ENCODE data around the gene PPP1R1A. TPM values are rescaled to one million over a fixed set of nuclear protein-coding genes. Genes with fewer than 3 reads are reported as not detected.

Gene PPP1R1A
- total RNA-seq, 1 experiment from 2014 or later, result not detected

- peak; percentile 79 for DNase-seq (ENCODE audit: low spot score)
These were observed 14.8 kb upstream of the PPP1R1A start for GRCh38 chr12:54603173-54603814.

DNA sequence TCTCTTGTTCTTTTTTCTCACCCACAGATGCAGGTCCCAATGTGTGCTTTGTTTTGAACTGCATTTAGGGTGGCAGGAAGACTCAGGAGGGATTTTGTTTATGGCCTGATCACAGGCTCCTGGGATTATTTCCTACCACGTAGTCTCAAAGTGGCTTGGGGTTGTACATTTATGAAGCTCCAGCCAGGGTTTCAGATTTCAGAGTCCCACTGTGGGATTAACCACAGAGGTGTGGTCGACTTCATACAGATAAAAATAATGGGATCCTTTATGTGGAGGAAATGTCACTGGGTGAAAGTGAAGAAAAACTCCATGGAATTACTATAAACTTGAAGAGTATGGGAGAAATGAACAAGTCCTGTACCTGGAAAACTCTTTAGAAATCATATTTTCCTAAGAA lies 14.2 kb upstream of the PPP1R1A start:
- no peak for DNase-seq (ENCODE audit: low spot score)

GRCh38 chr12:54601841-54602240 lies 13.4 kb upstream of the PPP1R1A start:
- DNase-seq (ENCODE audit: low spot score), result peak; percentile 21

DNA sequence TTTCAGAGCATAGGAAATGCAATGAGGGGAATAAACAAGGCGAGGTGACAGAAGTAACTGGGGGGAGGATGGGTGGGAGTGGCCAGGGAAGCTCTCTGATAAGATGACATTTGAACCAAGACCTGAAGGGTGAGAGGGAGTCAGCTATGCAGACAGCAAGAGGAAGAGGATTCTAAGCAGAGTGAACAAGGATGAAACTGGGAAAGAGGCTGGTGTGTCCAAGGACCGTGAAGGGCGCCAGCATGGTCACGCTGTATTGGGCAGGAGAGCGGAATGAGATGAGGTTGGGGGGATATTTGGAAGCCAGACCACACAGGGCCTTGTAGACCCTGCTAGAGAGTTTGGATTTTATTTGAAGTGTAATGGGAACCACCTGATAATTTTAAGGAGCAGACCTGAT lies 10.5 kb upstream of the PPP1R1A start:
- DNase-seq (ENCODE audit: low spot score), result no peak

GRCh38 chr12:54596526-54596946 lies 8.1 kb upstream of the PPP1R1A start:
- DNase-seq (ENCODE audit: low spot score), result peak; percentile 60

DNA sequence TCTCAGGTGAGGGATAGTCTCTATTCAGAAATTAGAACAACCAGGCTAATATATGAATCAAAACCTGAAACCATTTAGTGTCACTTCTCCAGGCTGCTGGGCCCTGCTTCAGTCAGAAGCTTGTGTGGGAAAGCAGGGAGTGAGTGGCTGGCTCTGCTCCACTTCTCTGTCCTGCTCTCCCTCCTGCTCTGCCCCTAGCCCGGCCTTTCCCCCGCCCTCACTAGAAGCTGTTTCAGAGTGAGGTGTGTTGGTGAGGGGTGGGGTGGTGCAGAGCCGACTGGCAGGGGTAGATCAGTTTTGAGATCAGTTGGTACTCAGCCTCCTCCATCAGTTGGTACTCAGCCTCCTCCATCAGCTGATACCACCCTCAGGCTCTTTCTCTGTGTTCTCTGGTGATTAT lies 7.0 kb upstream of the PPP1R1A start:
- DNase-seq (ENCODE audit: low spot score), result no peak

GRCh38 chr12:54593725-54594124 lies 5.3 kb upstream of the PPP1R1A start:
- no peak for DNase-seq (ENCODE audit: low spot score)

DNA sequence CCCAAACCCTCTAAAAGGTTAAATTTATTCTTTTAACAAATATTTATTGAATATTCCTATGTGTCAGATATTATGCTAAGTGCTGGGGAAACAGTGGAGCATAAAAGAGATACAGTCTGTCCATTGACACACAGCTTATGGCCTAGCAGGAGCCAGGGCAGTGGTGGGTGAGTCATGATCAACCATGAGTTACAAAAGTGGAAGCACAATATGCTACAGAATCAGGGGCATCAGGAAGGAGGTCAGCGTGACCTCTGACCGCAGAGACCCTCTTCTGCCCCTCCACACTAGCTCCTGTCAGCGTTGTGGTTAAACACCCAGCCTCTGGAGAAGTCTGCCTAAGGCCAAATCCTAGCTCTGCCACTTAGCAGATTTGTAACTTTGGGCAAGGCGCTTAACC lies 4.7 kb upstream of the PPP1R1A start:
- DNase-seq (ENCODE audit: low spot score), result no peak

DNA sequence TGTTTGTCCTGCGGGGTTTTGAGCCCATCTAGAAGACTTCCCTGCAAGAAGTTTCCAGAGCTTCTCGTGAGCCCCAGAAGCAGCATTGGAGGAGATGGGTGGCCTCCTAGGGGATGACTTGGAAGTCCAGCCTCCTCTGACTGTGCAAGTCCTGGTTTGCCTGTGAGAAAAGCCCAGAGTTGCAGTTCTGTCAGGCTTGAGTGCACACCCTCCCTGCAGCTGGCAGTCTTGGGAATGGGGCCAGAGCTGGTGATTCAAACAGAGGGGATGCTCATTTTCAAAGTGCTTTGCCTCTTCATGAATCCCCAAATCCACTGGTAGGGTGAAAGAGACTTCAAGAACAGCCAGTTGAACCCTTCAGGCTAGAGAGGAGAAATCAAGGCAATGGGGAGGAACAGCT lies 3.9 kb upstream of the PPP1R1A start:
- peak; percentile 11 for DNase-seq (ENCODE audit: low spot score)

- DNase-seq (ENCODE audit: low spot score), result no peak
These were observed 2.6 kb upstream of the PPP1R1A start for GRCh38 chr12:54590978-54591591.

DNA sequence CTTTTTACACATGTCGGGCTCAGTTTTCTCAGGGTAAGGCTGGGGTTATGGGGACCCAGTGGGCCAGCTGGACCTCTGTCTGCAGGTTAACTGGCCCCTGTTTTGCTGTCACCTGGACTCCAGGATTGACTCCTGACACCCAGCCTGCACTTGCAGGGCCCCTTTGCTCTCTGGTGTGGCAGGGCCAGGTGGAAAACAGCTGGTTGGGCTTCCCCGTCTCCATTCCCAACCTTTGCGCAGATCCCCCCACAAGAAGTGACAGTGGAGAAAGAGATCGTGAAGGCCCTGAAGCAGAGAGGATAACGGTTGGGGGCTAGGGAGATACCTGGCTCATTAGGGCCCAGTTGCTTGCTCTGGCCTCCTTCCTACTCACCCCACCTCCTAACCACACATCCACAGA lies 1.5 kb upstream of the PPP1R1A start:
- DNase-seq (ENCODE audit: low spot score), result no peak

DNA sequence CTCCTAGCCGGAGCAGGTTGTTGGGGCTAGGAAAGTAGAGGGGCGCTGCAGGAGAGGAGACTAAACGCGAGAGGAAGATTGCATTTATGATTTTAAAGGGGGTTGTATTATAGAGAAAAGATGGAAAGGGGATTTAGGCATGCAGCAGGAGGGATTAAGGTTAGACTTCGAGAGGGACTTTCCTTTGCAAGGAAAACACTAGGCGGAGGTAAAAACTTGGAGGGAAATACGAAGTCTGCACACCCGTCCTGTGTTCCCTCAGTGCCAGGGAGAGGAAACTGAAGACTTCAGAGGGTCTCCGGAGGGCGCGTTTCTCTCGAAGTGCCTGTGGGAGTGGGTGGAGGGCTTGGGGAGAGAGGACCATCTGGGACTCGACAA lies 420 bp upstream of the PPP1R1A start:
- no peak for DNase-seq (ENCODE audit: low spot score)

DNA sequence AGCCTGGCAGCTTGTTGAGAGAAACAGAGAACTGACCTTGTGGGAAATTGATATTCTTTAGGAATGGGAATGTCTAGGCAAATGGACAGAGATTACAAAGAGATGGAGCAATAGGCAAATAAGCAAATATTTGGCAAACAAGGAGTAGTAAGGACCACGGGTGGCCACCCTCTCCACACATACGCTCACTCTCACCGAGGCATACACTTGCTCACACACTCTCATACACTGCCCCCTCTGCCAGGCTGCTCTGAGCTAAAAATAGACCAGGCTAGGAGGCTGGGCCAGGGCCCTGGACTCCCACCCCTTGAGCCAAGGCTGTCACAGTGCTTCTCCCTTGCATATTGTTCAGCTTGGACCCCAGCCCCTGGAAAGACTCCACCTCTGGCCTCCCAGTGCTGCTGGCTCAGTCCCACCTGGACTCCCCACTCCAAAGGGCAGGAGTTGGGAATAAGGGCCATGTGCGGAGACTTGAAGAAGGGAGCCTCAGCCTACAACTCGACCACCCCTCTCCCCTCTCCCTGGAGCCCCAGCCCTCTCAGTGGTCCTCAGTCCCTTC lies 1.1 kb downstream of the PPP1R1A start:
- DNase-seq (ENCODE audit: low spot score), result no peak

DNA sequence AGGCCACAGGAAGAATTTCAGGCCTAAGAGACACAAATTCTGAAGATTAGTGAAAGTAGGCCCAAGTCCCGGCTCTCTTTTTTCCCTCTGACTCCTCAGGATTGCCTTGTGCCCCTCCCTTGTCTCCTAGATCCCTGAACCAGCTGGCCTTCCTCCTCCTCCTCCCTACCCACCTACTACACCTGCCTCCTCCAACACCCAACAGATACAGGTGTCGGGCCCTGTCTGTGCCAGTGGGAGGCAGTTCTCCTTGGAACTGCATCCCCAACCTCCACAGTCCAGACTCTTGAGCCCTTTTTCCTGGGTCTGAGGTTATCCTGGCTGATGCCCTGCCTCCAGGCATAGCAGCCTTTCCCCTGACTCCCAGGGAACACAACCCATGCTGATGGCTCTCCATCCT lies 1.8 kb downstream of the PPP1R1A start:
- DNase-seq (ENCODE audit: low spot score), result no peak

- DNase-seq (ENCODE audit: low spot score), result no peak
These were observed 3.2 kb downstream of the PPP1R1A start for GRCh38 chr12:54585243-54585642.

DNA sequence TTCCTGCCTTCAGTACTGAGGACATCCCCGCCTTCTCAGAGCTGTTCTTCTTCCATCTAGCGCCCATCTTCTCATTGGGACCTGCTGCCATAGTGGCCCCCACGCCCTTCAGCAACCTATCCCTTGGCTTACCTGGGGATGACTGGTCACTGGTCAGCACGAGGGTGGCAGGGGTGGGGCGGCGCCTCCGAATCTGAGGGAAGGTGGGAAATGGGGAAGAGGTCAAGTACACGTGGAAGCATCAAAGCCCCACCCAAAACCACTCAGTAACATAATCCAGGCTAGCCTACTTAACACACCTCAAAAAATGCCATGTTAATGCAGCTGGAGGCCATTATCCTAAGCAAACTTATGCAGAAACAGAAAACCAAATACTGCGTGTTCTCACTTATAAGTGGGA lies 4.3 kb downstream of the PPP1R1A start:
- no peak for DNase-seq (ENCODE audit: low spot score)

GRCh38 chr12:54583726-54584125 lies 4.7 kb downstream of the PPP1R1A start:
- no peak for DNase-seq (ENCODE audit: low spot score)

GRCh38 chr12:54581412-54581811 lies 7.0 kb downstream of the PPP1R1A start:
- DNase-seq (ENCODE audit: low spot score), result no peak

- DNase-seq (ENCODE audit: low spot score), result peak; percentile 59
These were observed 8.6 kb downstream of the PPP1R1A start for GRCh38 chr12:54579696-54580333.

DNA sequence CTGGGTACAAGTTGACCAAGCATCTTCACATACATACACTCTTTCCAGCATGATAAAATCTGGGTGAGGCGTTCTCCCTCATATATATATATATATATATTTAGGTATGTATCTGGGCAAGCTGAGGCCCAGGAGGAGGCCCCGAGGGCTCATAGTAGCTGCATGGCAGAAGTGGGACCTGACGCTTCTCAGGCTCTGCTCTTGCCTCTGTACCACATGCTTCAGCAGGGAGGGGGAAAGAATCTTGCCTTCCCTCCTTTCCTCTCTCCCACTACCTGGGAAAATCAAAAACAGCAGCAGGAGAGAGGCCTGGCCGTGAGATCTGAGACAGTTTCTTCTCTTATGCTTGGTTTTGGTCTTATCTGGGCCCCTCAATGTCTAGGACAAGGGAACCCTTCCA lies 9.2 kb downstream of the PPP1R1A start:
- DNase-seq (ENCODE audit: low spot score), result no peak

- DNase-seq (ENCODE audit: low spot score), result no peak
These were observed 9.7 kb downstream of the PPP1R1A start for GRCh38 chr12:54578778-54579177.

DNA sequence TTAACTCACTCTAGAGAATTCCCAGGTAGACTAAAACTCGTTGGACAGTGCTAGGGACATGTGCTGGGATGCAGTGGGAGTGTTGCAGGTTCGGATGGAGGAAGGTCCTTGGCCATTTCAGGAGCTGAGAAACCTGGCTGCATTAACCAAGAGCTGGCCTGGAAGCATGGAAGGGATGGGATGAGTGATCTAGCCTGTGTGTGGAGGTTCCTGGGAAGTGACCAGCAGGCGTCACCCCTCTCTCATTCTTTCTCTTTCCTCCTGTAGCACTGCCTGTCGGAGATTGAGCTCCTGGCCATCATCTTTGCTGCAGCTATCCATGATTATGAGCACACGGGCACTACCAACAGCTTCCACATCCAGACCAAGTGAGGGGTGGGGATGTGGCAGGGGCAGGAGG lies 15.6 kb downstream of the PPP1R1A start:
- DNase-seq (ENCODE audit: low spot score), result no peak

All from A172 (cell line).